Measurements from ENCODE around the gene FARS2.

Gene FARS2

GRCh38 chr6:5475779-5476178 is 214.5 kb downstream of the FARS2 start:
- no peak overlapping the region for H3K4me3 ChIP-seq (ENCODE audit: low read depth in 1 of 2, low read length in 2 of 2)
- no peaks in the 10 kb centered on the region for H3K4me1 ChIP-seq (ENCODE audit: insufficient read depth, low read length)
- H4K20me1 ChIP-seq (ENCODE audit: insufficient read depth, low read length), result no peaks in the 10 kb centered on the region
- no peak for ATAC-seq (ENCODE audit: insufficient read depth, low read depth)
- no peak overlapping the region for H2AFZ ChIP-seq (ENCODE audit: low read depth, low read length)
- no peaks in the 10 kb centered on the region for H3K27me3 ChIP-seq (ENCODE audit: insufficient read depth, low read length, poor library complexity)
- no peak overlapping the region for H3K9ac ChIP-seq (ENCODE audit: low read depth, low read length)
- DNase-seq, result no peak
- no peaks in the 10 kb centered on the region for H3K9me3 ChIP-seq (ENCODE audit: insufficient read depth, low read length, severe bottlenecking)
- no peak overlapping the region for H3K27ac ChIP-seq (ENCODE audit: low read length)
- TF ChIP-seq EZH2 (IDR thresholded peaks at IDR 0.05; ENCODE audit: borderline replicate concordance, low read depth, low read length, severe bottlenecking) (no peak), CTCF (IDR thresholded peaks at IDR 0.05; ENCODE audit: borderline replicate concordance, extremely low read depth, low read length, poor library complexity, severe bottlenecking) (no peak)
- H3K36me3 ChIP-seq (ENCODE audit: insufficient read depth, low read length), result no peaks in the 10 kb centered on the region
- no peaks in the 10 kb centered on the region for H3K79me2 ChIP-seq (ENCODE audit: insufficient read depth, low read length)
- no peak overlapping the region for H3K4me2 ChIP-seq (ENCODE audit: insufficient read depth, low read length)

GRCh38 chr6:5478380-5478779 is 217.1 kb downstream of the FARS2 start:
- H3K27ac ChIP-seq (ENCODE audit: low read length), result no peak overlapping the region
- no peak for TF ChIP-seq EZH2 (IDR thresholded peaks at IDR 0.05; ENCODE audit: borderline replicate concordance, low read depth, low read length, severe bottlenecking)
- no peak for TF ChIP-seq CTCF (IDR thresholded peaks at IDR 0.05; ENCODE audit: borderline replicate concordance, extremely low read depth, low read length, poor library complexity, severe bottlenecking)
- no peak for ATAC-seq (ENCODE audit: insufficient read depth, low read depth)
- H3K27me3 ChIP-seq (ENCODE audit: insufficient read depth, low read length, poor library complexity), result no peaks in the 10 kb centered on the region
- H3K4me2 ChIP-seq (ENCODE audit: insufficient read depth, low read length), result no peak overlapping the region
- no peaks in the 10 kb centered on the region for H3K79me2 ChIP-seq (ENCODE audit: insufficient read depth, low read length)
- H4K20me1 ChIP-seq (ENCODE audit: insufficient read depth, low read length), result no peaks in the 10 kb centered on the region
- no peak overlapping the region for H3K4me3 ChIP-seq (ENCODE audit: low read depth in 1 of 2, low read length in 2 of 2)
- H3K9ac ChIP-seq (ENCODE audit: low read depth, low read length), result no peak overlapping the region
- H3K36me3 ChIP-seq (ENCODE audit: insufficient read depth, low read length), result no peaks in the 10 kb centered on the region
- H3K4me1 ChIP-seq (ENCODE audit: insufficient read depth, low read length), result no peaks in the 10 kb centered on the region
- H3K9me3 ChIP-seq (ENCODE audit: insufficient read depth, low read length, severe bottlenecking), result no peaks in the 10 kb centered on the region
- no peak overlapping the region for H2AFZ ChIP-seq (ENCODE audit: low read depth, low read length)
- DNase-seq, result no peak

- Histone ChIP-seq H3K4me2 (ENCODE audit: insufficient read depth, low read length) (no peak overlapping the region), H3K9ac (ENCODE audit: low read depth, low read length) (no peak overlapping the region), H3K4me3 (ENCODE audit: low read depth in 1 of 2, low read length in 2 of 2) (no peak overlapping the region), H3K36me3 (ENCODE audit: insufficient read depth, low read length) (no peaks in the 10 kb centered on the region), H3K27ac (ENCODE audit: low read length) (no peak overlapping the region), H4K20me1 (ENCODE audit: insufficient read depth, low read length) (no peaks in the 10 kb centered on the region; the same call in 1 of the 2 replicates), H3K27me3 (ENCODE audit: insufficient read depth, low read length, poor library complexity) (no peaks in the 10 kb centered on the region), H3K4me1 (ENCODE audit: insufficient read depth, low read length) (no peaks in the 10 kb centered on the region), H2AFZ (ENCODE audit: low read depth, low read length) (no peak overlapping the region), H3K79me2 (ENCODE audit: insufficient read depth, low read length) (no peaks in the 10 kb centered on the region), H3K9me3 (ENCODE audit: insufficient read depth, low read length, severe bottlenecking) (no peaks in the 10 kb centered on the region)
- ATAC-seq (ENCODE audit: insufficient read depth, low read depth) (no peak), DNase-seq (no peak)
- TF ChIP-seq EZH2 (IDR thresholded peaks at IDR 0.05; ENCODE audit: borderline replicate concordance, low read depth, low read length, severe bottlenecking) (no peak), CTCF (IDR thresholded peaks at IDR 0.05; ENCODE audit: borderline replicate concordance, extremely low read depth, low read length, poor library complexity, severe bottlenecking) (no peak)
Measured at GRCh38 chr6:5481033-5481432, 219.7 kb downstream of the FARS2 start.

GRCh38 chr6:5481750-5482149 is 220.4 kb downstream of the FARS2 start:
- no peak for ATAC-seq (ENCODE audit: insufficient read depth, low read depth)
- no peak overlapping the region for H3K4me2 ChIP-seq (ENCODE audit: insufficient read depth, low read length)
- H3K79me2 ChIP-seq (ENCODE audit: insufficient read depth, low read length), result no peaks in the 10 kb centered on the region
- no peaks in the 10 kb centered on the region; the same call in 1 of the 2 replicates for H4K20me1 ChIP-seq (ENCODE audit: insufficient read depth, low read length)
- TF ChIP-seq EZH2 (IDR thresholded peaks at IDR 0.05; ENCODE audit: borderline replicate concordance, low read depth, low read length, severe bottlenecking), result no peak
- no peak for TF ChIP-seq CTCF (IDR thresholded peaks at IDR 0.05; ENCODE audit: borderline replicate concordance, extremely low read depth, low read length, poor library complexity, severe bottlenecking)
- H3K9me3 ChIP-seq (ENCODE audit: insufficient read depth, low read length, severe bottlenecking), result no peaks in the 10 kb centered on the region
- H3K27me3 ChIP-seq (ENCODE audit: insufficient read depth, low read length, poor library complexity), result no peaks in the 10 kb centered on the region
- H3K4me3 ChIP-seq (ENCODE audit: low read depth in 1 of 2, low read length in 2 of 2), result no peak overlapping the region
- no peak overlapping the region for H3K9ac ChIP-seq (ENCODE audit: low read depth, low read length)
- DNase-seq, result no peak
- no peaks in the 10 kb centered on the region for H3K36me3 ChIP-seq (ENCODE audit: insufficient read depth, low read length)
- no peak overlapping the region for H3K27ac ChIP-seq (ENCODE audit: low read length)
- peaks cover 4% of the 10 kb centered on the region; the same call in 1 of the 2 replicates for H3K4me1 ChIP-seq (ENCODE audit: insufficient read depth, low read length)
- H2AFZ ChIP-seq (ENCODE audit: low read depth, low read length), result no peak overlapping the region
